IMR-90 (cell line): ENCODE measurements around the gene EIF2B2.

ENCODE experiments used
- CTCF ChIP-seq: conservative IDR thresholded peaks from 2 replicates; pipeline ENCODE4 v1.5.1; 2012; ENCODE audit warnings: mild to moderate bottlenecking, low read depth, low read length, improper control_type of control experiment
- MAZ ChIP-seq: IDR thresholded peaks from 2 replicates; pipeline ENCODE4 v1.6.1; 2012; ENCODE audit warnings: low read depth, mild to moderate bottlenecking, low read length, improper control_type of control experiment, moderate library complexity, borderline replicate concordance
- POLR2A ChIP-seq: IDR thresholded peaks from 2 replicates; pipeline ENCODE4 v1.6.1; 2012; ENCODE audit warnings: mild to moderate bottlenecking, low read depth, low read length
- RAD21 ChIP-seq: IDR thresholded peaks from 2 replicates; pipeline ENCODE4 v1.6.1; 2012; ENCODE audit warnings: low read length, improper control_type of control experiment
- RFX5 ChIP-seq: IDR thresholded peaks from 2 replicates; pipeline ENCODE4 v1.8.0; 2012; ENCODE audit warnings: low read depth, mild to moderate bottlenecking, low read length, moderate library complexity

- TF ChIP-seq RAD21 (no peak), CTCF (no peak), POLR2A (no peak), RFX5 (no peak), MAZ (no peak)
Observed at GRCh38 chr14:75001261-75001660, 1.5 kb upstream of the EIF2B2 start.
